HepG2 (cell line): ENCODE results near the gene HMGCS2. TPM values are rescaled to one million over a fixed set of nuclear protein-coding genes. Genes with fewer than 3 reads are reported as not detected.

Experiments
- ATAC-seq: fragments of 200-7000 bp; cut with Tn5 transposase; 3 replicates; pipeline ENCODE4 v1.9.1; 2020; ENCODE audit warnings: mild to moderate bottlenecking, moderate library complexity
- Bru-seq: library from RNA; stranded (reverse); fragments of 400-500 nt; gene quantifications from one replicate; lab custom pipeline; 2021; lab: Mats Ljungman, UMichigan
- BruChase-seq, 2 experiments: library from RNA; stranded (reverse); fragments of 400-500 nt; gene quantifications; one replicate each; lab custom pipeline; 2021; lab: Mats Ljungman, UMichigan
- BruUV-seq: library from RNA; stranded (reverse); fragments of 400-500 nt; replicated peaks from 2 replicates; lab custom pipeline; 2021; lab: Mats Ljungman, UMichigan
- CTCF ChIA-PET: fragments of 300-600 bp; formaldehyde crosslinking; extraction: SDS; loops from one replicate; lab custom pipeline; 2021; ENCODE audit warnings: low total read pairs, inconsistent platforms, low intra/inter-chr PET ratio; lab: Yijun Ruan, JAX
- POLR2A ChIA-PET: fragments of 350-600 bp; sonication (Branson Sonifier 250); formaldehyde crosslinking; loops from one replicate; lab custom pipeline; 2020; ENCODE audit warnings: antibody characterized with exemption, inconsistent platforms; lab: Yijun Ruan, JAX
- DNase-seq: peaks from one replicate; pipeline ENCODE4 v3.0.0-alpha.2; 2015; ENCODE audit warnings: low spot score
- FAIRE-seq: peaks from 3 replicates; lab custom pipeline; 2011; peaks lifted over from hg19 to GRCh38; lab: Jason Lieb, UNC
- H2AFZ ChIP-seq: one replicate; pipeline ENCODE4 v1.6.1; 2011; ENCODE audit warnings: low read length, inconsistent platforms
- H3K27ac ChIP-seq: fragments of 300-600 bp; 3 replicates; pipeline ENCODE4 v1.8.0; 2011; ENCODE audit warnings: mixed run types, mild to moderate bottlenecking, mixed read lengths, low read length, inconsistent platforms; ENCODE audit not compliant: insufficient read depth; ENCODE audit errors: extremely low read length
- H3K27me3 ChIP-seq, 2 experiments: fragments of 200-600 bp in 1 of 2; 2 replicates in 1 of 2; 3 replicates in 1 of 2; pipeline versions ENCODE4 v1.6.0 to v1.8.0; 2011; ENCODE audit warnings: low read length in 2 of 2, mild to moderate bottlenecking in 2 of 2, moderate library complexity in 2 of 2, inconsistent platforms in 1 of 2; ENCODE audit not compliant: insufficient read depth in 2 of 2, control insufficient read depth in 1 of 2
- H3K36me3 ChIP-seq, 2 experiments: fragments of 200-600 bp in 1 of 2; replicated peaks in 1 of 2; 2 replicates in 1 of 2; 3 replicates in 1 of 2; pipeline versions ENCODE4 v1.5.1 to v1.8.0; 2011; ENCODE audit warnings: low read length in 2 of 2, inconsistent platforms in 1 of 2; ENCODE audit not compliant: insufficient read depth in 2 of 2, control insufficient read depth in 1 of 2
- H3K4me1 ChIP-seq: 2 replicates; pipeline ENCODE4 v1.5.1; 2012; ENCODE audit warnings: low read length, inconsistent platforms; ENCODE audit not compliant: insufficient read depth
- H3K4me2 ChIP-seq: 2 replicates; pipeline ENCODE4 v1.6.0; 2011; ENCODE audit warnings: low read depth, low read length, inconsistent platforms
- H3K4me3 ChIP-seq, 3 experiments: fragments of 200-600 bp in 1 of 3; sonication (generic), shearing (Covaris generic) in 1 of 3; replicated peaks in 1 of 3; 2 replicates each; pipeline ENCODE4 v1.5.1; 2011 to 2016; ENCODE audit warnings: low read length in 3 of 3, inconsistent platforms in 2 of 3, low read depth in 2 of 3, mild to moderate bottlenecking in 2 of 3, control low read depth in 1 of 3, mixed read lengths in 1 of 3; ENCODE audit not compliant: insufficient read depth in 1 of 3
- H3K79me2 ChIP-seq: one replicate; pipeline ENCODE4 v1.6.1; 2011; ENCODE audit warnings: low read length, inconsistent platforms; ENCODE audit not compliant: insufficient read depth
- H3K9ac ChIP-seq: 2 replicates; pipeline ENCODE4 v1.6.0; 2011; ENCODE audit warnings: mild to moderate bottlenecking, low read depth, low read length, inconsistent platforms; ENCODE audit not compliant: insufficient read depth
- H3K9me3 ChIP-seq: 2 replicates; pipeline ENCODE4 v1.5.1; 2012; ENCODE audit warnings: mild to moderate bottlenecking, low read length
- H4K20me1 ChIP-seq: 2 replicates; pipeline ENCODE4 v1.6.0; 2011; ENCODE audit warnings: inconsistent platforms, mild to moderate bottlenecking, low read length, moderate library complexity; ENCODE audit not compliant: insufficient read depth
- CHD2 ChIP-seq: IDR thresholded peaks from 2 replicates; pipeline ENCODE4 v1.6.1; 2011; ENCODE audit warnings: low read depth, low read length, improper control_type of control experiment
- HMG20B ChIP-seq: conservative IDR thresholded peaks from 2 replicates; pipeline ENCODE4 v1.6.1; 2016; ENCODE audit warnings: missing genetic modification reagents, missing compliant biosample characterization
- RARA ChIP-seq: IDR thresholded peaks from 2 replicates; pipeline ENCODE4 v1.6.1; 2016; ENCODE audit warnings: missing genetic modification reagents, missing compliant biosample characterization
- SALL1 ChIP-seq: sonication (generic); formaldehyde crosslinking; IDR thresholded peaks from 2 replicates; pipeline ENCODE4 v1.8.0; 2022; ENCODE audit warnings: mild to moderate bottlenecking, missing genetic modification reagents
- SMYD3 ChIP-seq: sonication (generic); formaldehyde crosslinking; IDR thresholded peaks from 2 replicates; pipeline ENCODE4 v1.8.1; 2023; ENCODE audit warnings: mild to moderate bottlenecking, missing genetic modification reagents
- ZBTB20 ChIP-seq: sonication (generic); formaldehyde crosslinking; IDR thresholded peaks from 2 replicates; pipeline ENCODE4 v1.8.1; 2023; ENCODE audit warnings: missing genetic modification reagents, low read depth, mild to moderate bottlenecking, borderline replicate concordance
- ZBTB42 ChIP-seq: sonication (generic); formaldehyde crosslinking; IDR thresholded peaks from 2 replicates; pipeline ENCODE4 v1.5.0; 2020; ENCODE audit warnings: mild to moderate bottlenecking, missing genetic modification reagents
- ZIK1 ChIP-seq: sonication (generic); formaldehyde crosslinking; IDR thresholded peaks from 2 replicates; pipeline ENCODE4 v1.5.0; 2020; ENCODE audit warnings: mild to moderate bottlenecking, low read depth, missing genetic modification reagents, borderline replicate concordance
- ZNF124 ChIP-seq: sonication (generic); formaldehyde crosslinking; IDR thresholded peaks from 2 replicates; pipeline ENCODE4 v1.4.0; 2020; ENCODE audit warnings: missing genetic modification reagents
- ZNF20 ChIP-seq: sonication (generic); formaldehyde crosslinking; IDR thresholded peaks from 2 replicates; pipeline ENCODE4 v1.4.0; 2020; ENCODE audit warnings: mild to moderate bottlenecking, moderate library complexity, missing genetic modification reagents
- ZNF292 ChIP-seq: sonication (generic); formaldehyde crosslinking; IDR thresholded peaks from 2 replicates; pipeline ENCODE4 v1.8.1; 2022; ENCODE audit warnings: mild to moderate bottlenecking, low read depth, missing genetic modification reagents, borderline replicate concordance
- ZNF543 ChIP-seq: sonication (generic); formaldehyde crosslinking; IDR thresholded peaks from 2 replicates; pipeline ENCODE4 v1.4.0; 2020; ENCODE audit warnings: mild to moderate bottlenecking, missing genetic modification reagents
- ZNF629 ChIP-seq: sonication (generic); formaldehyde crosslinking; conservative IDR thresholded peaks from 2 replicates; pipeline ENCODE4 v1.5.0; 2020; ENCODE audit warnings: missing genetic modification reagents
- WGBS: methylation state at CpG from one replicate; pipeline ENCODE4 v1.1.6; 2017; ENCODE audit warnings: low lambda C conversion rate; 5-methylcytosine and 5-hydroxymethylcytosine counted together
- in situ Hi-C: cut with HindIII; loops from 2 replicates; pipeline ENCODE4 v1.10.0; 2017; ENCODE audit warnings: low pct_unique_long_range_greater_than_20kb; ENCODE audit not compliant: extremely low pct_ligation_motif_present
- intact Hi-C: fragments of 100-400 bp; cut with micrococcal nuclease; formaldehyde crosslinking; loops from one replicate; pipeline ENCODE4 v1.10.0; 2022; ENCODE audit not compliant: unreplicated experiment
- long read RNA-seq, 2 experiments: library from RNA in 1 of 2; library from polyadenylated mRNA in 1 of 2; stranded (forward) in 1 of 2; unstranded in 1 of 2; transcript quantifications; one replicate each; pipeline ENCODE4 v2.0.0, GENCODE V29; 2019 to 2022
- polyA minus RNA-seq, 3 experiments: library from RNA; depleted of rRNA, polyadenylated mRNA; stranded (reverse); fragments of >200 nt; gene quantifications; 2 replicates each; pipeline ENCODE4 v1.2.3, GENCODE V29; 2011; ENCODE audit warnings: low replicate concordance in 1 of 3
- polyA plus RNA-seq, 8 experiments: library from polyadenylated mRNA; depleted of rRNA in 3 of 8; stranded (reverse) in 7 of 8; unstranded in 1 of 8; fragments of >200 nt; fragmentation: Illumina TruSeq in 4 of 8; extraction: Trizol in 4 of 8; gene quantifications; 2 replicates each; pipeline versions ENCODE4 v1.2.1 to v1.2.3, GENCODE V29; 2011 to 2016; ENCODE audit warnings: low read depth in 4 of 8, missing spikeins in 1 of 8, mixed read lengths in 1 of 8; ENCODE audit not compliant: insufficient read depth in 1 of 8
- total RNA-seq, 5 experiments: library from RNA; depleted of rRNA; stranded (reverse); fragments of >200 nt; fragmentation: Illumina TruSeq; extraction: Trizol; gene quantifications; 2 replicates each; pipeline ENCODE4 v1.2.3, GENCODE V29; 2016; ENCODE audit warnings: low read depth in 1 of 5
- TF ChIP-seq, protein P1 (sequence below): sonication (generic); formaldehyde crosslinking; IDR thresholded peaks from 2 replicates; pipeline ENCODE4 v1.9.0; 2021; ENCODE audit warnings: missing genetic modification reagents, borderline replicate concordance
- TF ChIP-seq, protein P2 (sequence below): sonication (generic); IDR thresholded peaks from 2 replicates; pipeline ENCODE4 v1.6.1; 2016; ENCODE audit warnings: low read depth, borderline replicate concordance

The HMGCS2 gene
- total RNA-seq (2016; rRNA removed; fragmentation: Illumina TruSeq; extraction: Trizol) (1.5 and 1.6 TPM in 2 replicates), polyA plus RNA-seq (2011; rRNA removed) (0.44 and 0.60 TPM in 2 replicates), polyA minus RNA-seq (2011; rRNA and poly(A)+ RNA removed; ENCODE audit: low replicate concordance) (0.42 and 6.5 TPM in 2 replicates), Bru-seq, nascent RNA (percentile 40 among the genes with signal in this experiment), BruChase-seq, experiment 1, labeled RNA remaining after a 6-hour chase (percentile 32 among the genes with signal in this experiment), BruChase-seq, experiment 2, labeled RNA remaining after a 2-hour chase (percentile 32 among the genes with signal in this experiment)
- 0.35 and 0.51 TPM in 2 replicates for total RNA-seq (2016; cell fraction: cytosol; rRNA removed; fragmentation: Illumina TruSeq; extraction: Trizol; ENCODE audit: low read depth)
- 1.1 and 1.6 TPM in 2 replicates for total RNA-seq (2016; cell fraction: insoluble cytoplasmic fraction; rRNA removed; fragmentation: Illumina TruSeq; extraction: Trizol)
- total RNA-seq (2016; cell fraction: membrane; rRNA removed; fragmentation: Illumina TruSeq; extraction: Trizol): 0.24 and 0.28 TPM in 2 replicates
- total RNA-seq (2016; cell fraction: nucleus; rRNA removed; fragmentation: Illumina TruSeq; extraction: Trizol): 0.78 and 0.94 TPM in 2 replicates
- polyA plus RNA-seq (2011; cell fraction: cytosol; rRNA removed): 0.48 and 0.67 TPM in 2 replicates
- polyA plus RNA-seq (2011; cell fraction: nucleus; rRNA removed): 0.29 and 0.38 TPM in 2 replicates
- 2.2 and 17.9 TPM in 2 replicates for polyA plus RNA-seq (2012)
- polyA plus RNA-seq (2016; cell fraction: cytosol; fragmentation: Illumina TruSeq; extraction: Trizol; ENCODE audit: low read depth): 0.10 and 0.24 TPM in 2 replicates
- polyA plus RNA-seq (2016; cell fraction: insoluble cytoplasmic fraction; fragmentation: Illumina TruSeq; extraction: Trizol; ENCODE audit: low read depth): 1.6 TPM in 2 replicates
- polyA plus RNA-seq (2016; cell fraction: membrane; fragmentation: Illumina TruSeq; extraction: Trizol; ENCODE audit: low read depth): 0.42 and 0.52 TPM in 2 replicates
- polyA plus RNA-seq (2016; cell fraction: nucleus; fragmentation: Illumina TruSeq; extraction: Trizol; ENCODE audit: insufficient read depth, low read depth): 0.81 and 1.0 TPM in 2 replicates
- 0.53 and 0.99 TPM in 2 replicates for polyA minus RNA-seq (2011; cell fraction: cytosol; rRNA and poly(A)+ RNA removed)
- 0.64 and 1.2 TPM in 2 replicates for polyA minus RNA-seq (2011; cell fraction: nucleus; rRNA and poly(A)+ RNA removed)
- long read RNA-seq, experiment 1, partial matches to known transcripts: 0 of 2 reads
- long read RNA-seq, experiment 1, other reads (novel, unspliced or antisense): 0 of 2 reads
- long read RNA-seq, experiment 2, partial matches to known transcripts: 0 of 3 reads
- long read RNA-seq, experiment 2, other reads (novel, unspliced or antisense): 2 of 3 reads

DNA sequence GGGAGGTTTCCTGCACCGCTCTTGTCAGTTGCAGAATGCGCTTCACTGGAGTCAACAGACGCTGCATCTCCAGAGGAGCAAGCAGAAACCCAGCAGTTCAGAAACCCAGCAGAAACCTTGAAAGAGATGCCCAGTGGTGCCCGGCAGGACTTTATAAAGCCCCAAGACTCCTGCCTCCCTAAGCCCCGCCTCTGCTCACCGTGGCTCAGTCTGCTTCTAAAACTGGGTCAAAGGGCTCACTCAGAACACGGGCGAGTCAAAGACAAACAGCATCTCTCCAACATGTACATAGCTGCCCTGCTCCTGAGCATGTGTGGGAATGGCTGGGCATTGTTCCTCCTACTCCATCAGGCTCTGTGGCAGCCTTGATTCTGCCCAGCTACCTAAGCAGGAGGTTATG, at the start of gene HMGCS2:
HMGCS2 (minus strand) TSS at position 128 of the 400 bp plus-strand sequence; CDS start at position 67, 61 bp downstream.
- Histone ChIP-seq H3K36me3 (no peaks in the 10 kb centered on the region), H3K79me2 (no peaks in the 10 kb centered on the region), H3K9ac (peak within 1 kb of the TSS; percentile 9; the same call in 1 of the 2 replicates), H2AFZ (no peak within 1 kb of the TSS), H4K20me1 (no peaks in the 10 kb centered on the region), H3K27me3 (peaks cover 0 to 2% of the 10 kb centered on the region in 2 experiments; a peak in 1 of 5 replicates), H3K9me3 (no peaks in the 10 kb centered on the region), H3K4me3 (peak within 1 kb of the TSS in 2 of 3 experiments; percentile 14 to 16; a peak in 4 of 6 replicates), H3K27ac (no peak within 1 kb of the TSS), H3K4me1 (peaks cover 96% of the 10 kb centered on the region), H3K4me2 (peak within 1 kb of the TSS; percentile 65)
- in situ Hi-C loops (no loop called here), intact Hi-C loops (loop anchor here (2.0 kb wide), 1 partner anchor 14 kb away; no protein-coding TSS in a partner anchor)
- no peak for DNase-seq
- peak; percentile 42 for FAIRE-seq
- CTCF ChIA-PET: no interaction called here
- POLR2A ChIA-PET: interaction anchor here (4.2 to 4.8 kb wide), 2 partner anchors 10 to 56 kb away, joined by 28 to 71 read pairs; partner anchors contain the start of gene PHGDH
- ATAC-seq: peak; percentile 51
- no TSS peak for BruUV-seq
- 24% methylated on average over 8 of the region's 8 CpGs for WGBS
- TF ChIP-seq ZNF20 (CRISPR knock-in tag): no peak
- TF ChIP-seq ZNF629 (CRISPR knock-in tag): no peak
- TF ChIP-seq, protein P1, sequence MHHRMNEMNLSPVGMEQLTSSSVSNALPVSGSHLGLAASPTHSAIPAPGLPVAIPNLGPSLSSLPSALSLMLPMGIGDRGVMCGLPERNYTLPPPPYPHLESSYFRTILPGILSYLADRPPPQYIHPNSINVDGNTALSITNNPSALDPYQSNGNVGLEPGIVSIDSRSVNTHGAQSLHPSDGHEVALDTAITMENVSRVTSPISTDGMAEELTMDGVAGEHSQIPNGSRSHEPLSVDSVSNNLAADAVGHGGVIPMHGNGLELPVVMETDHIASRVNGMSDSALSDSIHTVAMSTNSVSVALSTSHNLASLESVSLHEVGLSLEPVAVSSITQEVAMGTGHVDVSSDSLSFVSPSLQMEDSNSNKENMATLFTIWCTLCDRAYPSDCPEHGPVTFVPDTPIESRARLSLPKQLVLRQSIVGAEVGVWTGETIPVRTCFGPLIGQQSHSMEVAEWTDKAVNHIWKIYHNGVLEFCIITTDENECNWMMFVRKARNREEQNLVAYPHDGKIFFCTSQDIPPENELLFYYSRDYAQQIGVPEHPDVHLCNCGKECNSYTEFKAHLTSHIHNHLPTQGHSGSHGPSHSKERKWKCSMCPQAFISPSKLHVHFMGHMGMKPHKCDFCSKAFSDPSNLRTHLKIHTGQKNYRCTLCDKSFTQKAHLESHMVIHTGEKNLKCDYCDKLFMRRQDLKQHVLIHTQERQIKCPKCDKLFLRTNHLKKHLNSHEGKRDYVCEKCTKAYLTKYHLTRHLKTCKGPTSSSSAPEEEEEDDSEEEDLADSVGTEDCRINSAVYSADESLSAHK (CRISPR knock-in tag): no peak
- no peak for TF ChIP-seq ZIK1
- no peak for TF ChIP-seq ZNF543 (CRISPR knock-in tag)
- no peak for TF ChIP-seq CHD2
- no peak for TF ChIP-seq HMG20B
- TF ChIP-seq ZNF124 (CRISPR knock-in tag): no peak
- no peak for TF ChIP-seq ZBTB42 (CRISPR knock-in tag)
- peak; percentile 25; the same call in 1 of the 2 replicates for TF ChIP-seq SALL1 (CRISPR knock-in tag)
- no peak for TF ChIP-seq SMYD3 (CRISPR knock-in tag)
- TF ChIP-seq, protein P2, sequence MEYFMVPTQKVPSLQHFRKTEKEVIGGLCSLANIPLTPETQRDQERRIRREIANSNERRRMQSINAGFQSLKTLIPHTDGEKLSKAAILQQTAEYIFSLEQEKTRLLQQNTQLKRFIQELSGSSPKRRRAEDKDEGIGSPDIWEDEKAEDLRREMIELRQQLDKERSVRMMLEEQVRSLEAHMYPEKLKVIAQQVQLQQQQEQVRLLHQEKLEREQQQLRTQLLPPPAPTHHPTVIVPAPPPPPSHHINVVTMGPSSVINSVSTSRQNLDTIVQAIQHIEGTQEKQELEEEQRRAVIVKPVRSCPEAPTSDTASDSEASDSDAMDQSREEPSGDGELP: no peak
- TF ChIP-seq ZBTB20 (CRISPR knock-in tag): no peak
- peak; percentile 18; the same call in 1 of the 2 replicates for TF ChIP-seq RARA (CRISPR knock-in tag)
- 0 out of 2 replicates have a peak, but pooled peaks have one; percentile 51 for TF ChIP-seq ZNF292 (CRISPR knock-in tag)
